GM21528 (cell line): ENCODE results near the gene RCOR3.
"Not testable (repeated sequence)": the region's sequence is repeated elsewhere in the genome, so short reads cannot be mapped to it uniquely, and the experiment has no call there.

Experiments used
- ATAC-seq: cut with Tn5 transposase; IDR thresholded peaks from one replicate; pipeline ENCODE4 v1.9.1; 2021; ENCODE audit warnings: mild to moderate bottlenecking, moderate library complexity; ENCODE audit not compliant: unreplicated experiment, low FRiP score

RCOR3 gene

DNA sequence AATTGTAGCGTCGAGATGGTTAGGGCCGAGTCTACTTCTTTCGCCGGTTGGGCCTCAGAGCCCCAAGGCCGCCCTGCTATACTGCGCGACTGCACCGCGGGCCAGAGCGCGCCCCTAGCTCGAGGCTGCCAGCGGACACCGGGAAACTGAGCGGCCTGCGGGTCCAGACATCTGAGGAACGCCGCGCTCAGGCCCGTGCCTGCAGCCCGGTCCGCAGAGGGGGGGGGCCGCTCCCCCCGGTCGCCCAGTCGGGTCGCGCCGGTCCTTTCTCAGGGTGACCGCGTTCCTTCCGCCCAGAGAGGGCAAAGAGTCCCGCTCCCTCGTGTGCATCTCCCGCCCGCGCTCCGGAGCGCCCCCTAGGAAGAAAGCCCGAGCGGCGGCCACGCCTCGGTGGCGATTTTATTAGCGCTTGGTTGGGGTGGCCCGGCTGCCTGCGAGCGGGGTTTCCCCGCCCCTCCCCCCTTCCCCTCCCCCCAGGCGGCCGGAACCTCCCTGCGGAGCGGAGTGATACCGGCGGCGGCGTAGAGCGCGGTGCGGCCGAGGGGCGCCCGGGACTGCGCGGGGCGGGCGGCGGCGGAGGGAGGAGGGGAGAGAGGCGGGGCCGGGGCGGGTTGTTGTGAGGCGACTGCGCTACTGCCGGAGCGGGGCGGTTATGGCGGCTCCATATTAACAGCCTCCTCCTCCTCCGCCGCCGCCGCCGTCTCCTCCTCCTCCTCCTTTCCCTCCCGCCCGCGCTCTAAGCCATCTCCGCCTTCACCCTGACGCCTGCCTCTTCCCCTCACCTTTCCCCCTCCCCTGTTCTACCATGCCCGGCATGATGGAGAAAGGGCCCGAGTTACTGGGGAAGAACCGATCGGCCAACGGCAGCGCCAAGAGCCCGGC lies at the start of gene RCOR3:
Gene RCOR3 (plus strand): TSS at position 611 of the 882 bp plus-strand sequence. CDS start 195 bp downstream, at position 806.
- ATAC-seq: peak; percentile 62

DNA sequence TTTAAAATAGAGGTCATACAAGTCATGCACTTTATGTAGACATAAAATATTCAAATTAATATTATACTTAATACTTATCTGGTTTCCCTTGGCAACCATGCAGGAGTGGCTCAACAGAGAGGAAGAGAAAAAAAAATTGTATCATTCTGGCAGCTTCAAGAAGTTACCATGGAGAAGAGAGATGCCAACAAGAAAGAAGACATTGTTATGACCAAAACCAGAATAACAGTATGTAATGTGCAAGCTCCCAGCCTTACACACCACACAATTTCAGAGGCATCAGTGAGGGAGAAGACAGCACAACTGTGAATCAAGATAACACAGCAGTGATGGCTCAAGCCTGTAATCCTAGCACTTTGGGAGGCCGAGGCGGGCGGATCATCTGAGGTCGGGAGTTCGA lies 49.1 kb upstream of the RCOR3 start:
- ATAC-seq: no peak

DNA sequence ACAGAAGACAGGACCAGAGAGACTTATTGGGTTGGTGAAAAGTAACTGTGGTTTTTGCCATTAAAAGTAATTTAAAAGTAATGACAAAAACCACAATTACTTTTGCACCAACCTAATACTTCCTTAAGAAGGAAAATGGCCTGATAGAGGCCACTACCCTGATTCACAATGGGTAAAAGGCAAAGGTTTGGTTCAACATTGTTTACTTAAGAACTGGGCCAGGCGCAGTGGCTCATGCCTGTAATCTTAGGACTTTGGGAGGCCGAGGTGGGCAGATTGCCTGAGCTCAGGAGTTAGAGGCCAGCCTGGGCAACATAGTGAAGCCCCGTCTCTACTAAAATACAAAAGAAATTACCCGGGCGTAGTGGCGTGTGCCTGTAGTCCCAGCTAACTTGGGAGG lies 48.2 kb upstream of the RCOR3 start:
- no peak for ATAC-seq

DNA sequence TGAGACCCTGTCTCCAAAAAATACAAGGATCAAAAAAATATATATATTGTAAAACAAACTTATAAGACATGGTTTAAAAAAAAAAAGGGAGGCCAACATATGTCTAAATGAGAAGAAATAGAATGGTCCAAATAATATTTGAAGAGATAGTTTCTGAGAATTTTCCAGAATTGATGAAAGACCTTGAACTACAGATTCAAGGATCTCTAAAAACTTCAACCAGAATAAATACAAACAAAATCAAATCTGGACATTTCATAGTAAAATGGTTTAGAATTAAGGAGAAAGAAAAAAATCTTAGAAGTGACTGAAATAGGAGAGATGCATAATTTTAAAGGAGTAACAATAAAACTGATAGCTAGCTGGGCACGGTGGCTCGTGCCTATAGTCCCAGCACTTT lies 45.5 kb upstream of the RCOR3 start:
- no peak for ATAC-seq

DNA sequence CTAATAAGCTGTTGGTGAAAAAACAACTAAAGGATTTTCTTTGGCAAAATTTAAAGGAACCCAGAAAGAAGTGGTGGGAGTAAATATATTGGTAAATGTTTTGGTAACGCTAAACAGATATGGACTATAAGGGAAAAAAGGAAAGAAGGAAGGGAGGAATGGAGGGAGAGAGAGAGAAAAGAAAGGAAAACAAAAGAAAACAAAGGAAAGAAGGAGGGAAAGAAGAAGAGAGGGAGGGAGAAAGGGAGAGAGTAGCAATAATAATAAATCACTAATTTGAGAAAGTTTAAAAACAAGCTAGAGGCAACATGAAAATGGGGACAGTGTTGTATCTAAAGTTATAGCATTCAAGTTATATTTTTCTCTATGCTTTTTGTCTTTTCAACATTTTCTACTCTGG lies 43.6 kb upstream of the RCOR3 start:
- no peak for ATAC-seq

DNA sequence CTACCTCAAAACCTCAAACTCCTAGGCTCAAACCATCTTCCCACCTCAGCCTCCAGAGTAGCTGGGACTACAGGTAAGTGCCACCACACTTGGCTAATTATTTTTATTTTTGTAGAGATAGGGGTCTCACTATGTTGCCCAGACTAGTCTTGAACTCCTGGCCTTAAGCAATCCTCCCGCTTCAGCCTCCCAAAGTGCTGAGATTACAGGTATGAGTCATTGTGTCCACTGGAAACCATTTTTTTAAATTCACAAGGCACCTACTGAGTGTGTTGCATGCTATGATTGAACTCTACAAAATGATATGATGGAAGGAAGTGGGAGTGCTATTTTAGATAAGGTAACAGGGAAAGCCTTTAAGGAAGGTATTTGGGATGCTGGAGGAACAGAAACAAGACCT lies 41.8 kb upstream of the RCOR3 start:
- ATAC-seq: no peak

DNA sequence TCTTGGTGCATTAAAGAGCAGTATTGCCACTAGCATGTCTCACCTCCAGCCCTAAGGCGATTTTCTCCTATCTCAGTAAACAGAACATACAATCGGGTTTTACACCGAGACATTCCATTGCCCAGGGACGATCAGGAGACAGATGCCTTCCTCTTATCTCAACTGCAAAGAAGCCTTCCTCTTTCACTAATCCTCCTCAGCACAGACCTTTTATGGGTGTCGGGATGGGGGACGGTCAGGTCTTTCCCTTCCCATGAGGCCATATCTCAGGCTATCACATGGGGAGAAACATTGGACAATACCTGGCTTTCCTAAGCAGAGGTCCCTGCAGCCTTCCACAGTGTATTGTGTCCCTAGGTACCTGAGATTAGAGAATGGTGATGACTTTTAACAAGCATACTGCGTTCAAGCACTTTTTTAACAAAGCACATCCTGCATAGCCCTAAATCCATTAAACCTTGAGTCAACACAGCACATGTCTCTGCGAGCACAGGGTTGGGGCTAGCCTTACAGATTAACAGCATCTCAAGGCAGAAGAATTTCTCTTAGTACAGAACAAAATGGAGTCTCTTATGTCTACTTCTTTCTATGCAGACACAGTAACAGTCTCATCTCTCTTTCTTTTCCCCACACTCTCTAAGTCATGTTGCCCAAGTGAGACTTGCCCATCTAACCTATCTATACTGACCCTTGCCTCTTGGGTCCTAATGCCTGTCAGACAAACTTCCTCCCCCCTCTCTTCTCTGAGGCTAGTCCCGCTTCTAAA lies 36.5 kb upstream of the RCOR3 start:
- not testable (repeated sequence) for ATAC-seq

DNA sequence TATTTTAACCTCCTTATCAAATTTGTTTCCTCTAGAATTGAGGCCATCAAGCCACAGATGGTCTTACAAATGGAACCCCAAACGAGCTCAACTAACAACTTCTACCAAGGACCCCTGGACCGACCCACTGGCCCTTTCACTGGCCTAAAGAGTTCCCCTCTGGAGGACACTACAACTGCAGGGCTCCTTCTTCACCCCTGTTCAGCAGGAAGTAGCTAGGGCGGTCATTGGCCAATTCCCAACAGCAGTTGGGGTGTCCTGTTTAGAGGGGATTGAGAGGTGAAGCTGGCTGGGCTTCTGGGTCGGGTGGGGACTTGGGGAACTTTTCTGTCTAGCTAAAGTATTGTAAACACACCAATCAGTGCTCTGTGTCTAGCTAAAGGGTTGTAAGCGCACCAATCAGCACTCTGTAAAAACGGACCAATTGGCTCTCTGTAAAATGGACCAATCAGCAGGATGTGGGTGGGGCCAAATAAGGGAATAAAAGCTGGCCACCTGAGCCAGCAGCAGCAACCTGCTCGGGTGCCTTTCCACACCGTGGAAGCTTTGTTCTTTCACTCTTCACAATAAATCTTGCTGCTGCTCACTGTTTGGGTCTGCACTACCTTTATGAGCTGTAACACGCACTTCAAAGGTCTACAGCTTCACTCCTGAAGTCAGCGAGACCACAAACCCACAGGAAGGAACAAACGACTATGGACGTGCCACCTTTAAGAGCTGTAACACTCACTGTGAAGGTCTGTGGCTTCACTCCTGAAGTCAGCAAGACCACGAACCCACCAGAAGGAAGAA lies 30.4 kb upstream of the RCOR3 start:
- ATAC-seq: not testable (repeated sequence)

DNA sequence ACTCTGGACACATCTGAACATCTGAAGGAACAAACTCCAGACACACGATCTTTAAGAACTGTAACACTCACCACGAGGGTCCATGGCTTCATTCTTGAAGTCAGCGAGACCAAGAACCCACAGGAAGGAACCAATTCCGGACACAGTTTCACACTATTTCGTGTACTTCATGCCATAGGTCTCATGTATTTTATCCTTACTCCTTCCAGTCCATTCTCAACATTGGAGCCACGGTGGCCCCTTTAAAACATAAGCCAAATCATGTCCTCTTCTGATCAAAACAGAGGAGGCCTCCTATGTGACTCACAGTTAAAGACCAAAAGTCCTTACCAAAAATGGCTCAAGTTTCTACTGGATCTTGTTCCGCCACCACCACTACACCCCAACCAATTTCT lies 29.8 kb upstream of the RCOR3 start:
- ATAC-seq: no peak

DNA sequence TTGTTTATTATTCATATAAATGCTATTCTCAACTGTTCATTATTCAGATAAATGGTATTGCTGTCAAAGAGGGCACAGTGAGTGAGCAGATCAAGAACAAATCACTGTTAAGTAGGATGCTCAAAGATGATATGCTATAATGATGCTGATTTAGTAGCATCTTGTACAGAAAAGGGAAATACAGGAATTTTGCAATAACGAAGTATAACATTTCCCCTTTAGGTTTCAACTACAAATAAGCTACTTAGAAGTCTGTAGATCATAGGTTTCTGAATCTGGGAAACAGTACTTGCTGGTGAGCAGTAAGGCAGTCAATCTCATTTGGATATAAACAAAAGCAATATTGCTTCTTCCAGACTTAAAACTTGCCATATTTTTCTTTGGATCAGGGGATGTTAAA lies 27.3 kb upstream of the RCOR3 start:
- no peak for ATAC-seq

DNA sequence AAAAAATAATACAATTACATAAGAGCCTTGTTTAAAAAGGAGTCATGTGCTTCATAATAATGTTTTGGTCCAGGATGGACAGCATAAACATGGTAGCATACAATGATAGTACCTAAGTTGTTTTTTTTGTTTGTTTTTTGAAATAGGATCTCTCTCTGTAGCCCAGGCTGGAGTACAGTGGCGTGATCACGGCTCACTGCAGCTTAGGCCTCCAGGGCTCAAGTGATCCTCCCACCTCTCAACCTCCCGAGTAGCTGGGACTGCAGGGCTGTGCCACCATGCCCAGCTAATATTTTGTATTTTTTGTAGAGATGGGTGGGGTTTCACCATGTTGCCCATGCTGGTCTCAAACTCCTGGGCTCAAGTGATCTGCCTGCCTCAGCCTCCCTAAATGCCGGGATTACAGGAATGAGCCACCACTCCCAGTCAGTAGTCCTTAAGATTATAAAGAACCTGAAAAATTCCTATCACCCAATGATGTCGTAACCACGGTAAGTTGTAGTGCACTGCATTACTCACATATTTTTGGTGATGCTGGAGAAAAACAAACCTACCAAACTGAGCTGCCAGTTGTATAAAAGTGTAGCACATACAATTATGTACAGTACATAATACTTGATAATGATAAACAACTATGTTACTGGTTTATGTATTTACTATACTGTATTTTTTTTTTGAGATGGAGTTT lies 22.4 kb upstream of the RCOR3 start:
- no peak for ATAC-seq

DNA sequence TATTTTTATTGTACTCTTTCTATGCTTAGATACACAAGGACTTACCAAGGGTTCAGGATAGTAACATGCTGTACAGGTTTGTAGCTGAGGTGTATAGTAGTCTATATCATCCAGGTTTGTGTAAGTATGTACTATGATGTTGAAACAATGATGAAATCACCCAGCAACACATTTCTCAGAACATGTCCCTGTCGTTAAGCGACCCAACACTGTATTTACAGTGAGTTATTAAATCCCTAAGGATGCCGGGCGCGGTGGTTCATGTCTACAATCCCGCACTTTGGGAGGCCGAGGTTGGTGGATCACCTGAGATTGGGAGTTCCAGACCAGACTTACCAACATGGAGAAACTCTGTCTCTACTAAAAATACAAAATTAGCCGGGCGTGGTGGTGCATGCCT lies 21.6 kb upstream of the RCOR3 start:
- ATAC-seq: no peak

DNA sequence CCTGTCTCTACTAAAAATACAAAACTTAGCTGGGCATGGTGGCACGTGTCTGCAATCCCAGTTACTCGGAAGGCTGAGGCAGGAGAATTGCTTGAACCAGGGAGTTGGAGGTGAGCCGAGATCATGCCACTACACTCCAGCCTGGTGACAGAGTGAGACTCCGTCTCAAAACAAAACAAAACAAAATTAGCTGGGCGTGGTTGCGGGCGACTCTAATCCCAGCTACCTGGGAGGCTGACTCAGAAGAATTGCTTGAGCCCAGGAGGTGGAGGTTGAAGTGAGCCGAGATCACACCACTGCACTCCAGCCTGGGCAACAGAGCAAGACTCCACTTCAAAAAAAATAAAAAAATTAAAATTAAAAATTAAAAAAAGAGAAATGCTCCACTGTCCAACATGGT lies 18.6 kb upstream of the RCOR3 start:
- not testable (repeated sequence) for ATAC-seq

DNA sequence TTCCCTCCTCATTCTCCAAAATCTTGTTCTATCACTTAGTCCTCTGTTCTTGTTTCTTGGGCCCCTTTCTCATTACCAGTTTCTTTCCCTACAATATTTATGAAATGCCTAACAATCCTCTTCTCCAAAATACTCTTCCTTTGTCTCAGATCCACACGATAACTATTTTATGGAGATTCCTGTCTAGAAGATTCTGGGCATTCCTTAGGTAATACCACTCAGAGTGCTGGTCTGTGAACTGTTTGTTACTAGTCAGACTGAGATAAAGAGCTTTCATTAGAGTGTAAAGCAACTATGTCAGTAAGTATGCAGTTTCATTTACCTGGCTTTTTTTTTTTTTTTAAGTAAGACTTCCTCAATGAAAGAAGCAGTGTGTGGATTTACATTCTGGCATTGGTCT lies 18.1 kb upstream of the RCOR3 start:
- ATAC-seq: no peak

DNA sequence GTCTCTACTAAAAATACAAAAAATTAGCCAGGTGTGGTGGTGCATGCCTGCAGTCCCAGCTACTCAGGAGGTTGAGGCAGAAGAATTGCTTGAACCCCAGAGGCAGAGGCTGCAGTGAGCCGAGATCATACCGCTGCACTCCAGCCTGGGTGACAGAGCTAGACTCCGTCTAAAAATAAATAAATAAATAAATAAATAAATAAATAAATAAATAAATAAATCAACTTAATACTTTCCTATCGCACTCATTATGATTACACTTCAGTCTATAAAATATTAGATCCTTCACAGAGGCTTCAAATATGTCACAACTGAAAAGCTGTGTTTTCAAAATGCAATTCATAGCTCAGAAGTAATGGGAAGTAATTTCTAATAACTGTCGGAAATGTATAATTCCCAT lies 15.5 kb upstream of the RCOR3 start:
- not testable (repeated sequence) for ATAC-seq

DNA sequence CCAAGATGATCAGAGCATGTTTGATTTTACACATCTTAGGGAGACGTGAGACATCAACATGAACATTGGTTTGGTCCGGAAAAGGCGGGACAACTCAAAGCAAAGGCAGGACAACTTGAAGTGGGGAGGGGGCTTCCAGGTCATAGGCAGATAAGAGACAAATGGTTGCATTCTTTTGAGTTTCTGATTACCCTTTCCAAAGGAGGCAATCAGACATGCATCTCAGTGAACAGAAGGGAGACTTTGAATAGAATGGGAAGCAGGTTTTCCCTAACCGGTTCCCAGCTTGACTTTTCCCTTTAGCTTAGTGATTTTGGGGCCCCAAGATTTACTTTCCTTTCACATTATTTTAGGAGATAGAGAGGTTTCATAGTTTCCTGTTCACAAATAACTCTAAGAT lies 12.6 kb upstream of the RCOR3 start:
- ATAC-seq: not testable (repeated sequence)

DNA sequence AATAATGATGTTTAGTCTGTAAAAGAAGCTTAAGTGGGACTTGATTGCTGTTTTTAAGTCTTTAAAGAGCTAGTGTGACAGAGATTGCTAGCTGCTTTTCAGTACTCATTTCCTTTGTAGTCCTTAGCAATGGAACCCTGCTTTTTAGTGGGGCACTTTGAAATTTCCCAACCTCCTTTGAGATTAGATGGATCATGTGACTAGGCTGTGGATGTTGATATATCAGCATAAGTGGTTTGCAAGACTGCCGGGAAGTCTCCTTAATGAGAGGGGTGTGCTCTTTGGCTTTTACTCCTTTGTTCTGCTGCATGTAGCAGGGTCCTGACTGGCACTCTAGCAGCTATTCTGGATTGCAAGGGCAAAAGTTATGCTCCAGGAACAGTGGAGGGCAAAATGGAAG lies 11.2 kb upstream of the RCOR3 start:
- ATAC-seq: no peak

DNA sequence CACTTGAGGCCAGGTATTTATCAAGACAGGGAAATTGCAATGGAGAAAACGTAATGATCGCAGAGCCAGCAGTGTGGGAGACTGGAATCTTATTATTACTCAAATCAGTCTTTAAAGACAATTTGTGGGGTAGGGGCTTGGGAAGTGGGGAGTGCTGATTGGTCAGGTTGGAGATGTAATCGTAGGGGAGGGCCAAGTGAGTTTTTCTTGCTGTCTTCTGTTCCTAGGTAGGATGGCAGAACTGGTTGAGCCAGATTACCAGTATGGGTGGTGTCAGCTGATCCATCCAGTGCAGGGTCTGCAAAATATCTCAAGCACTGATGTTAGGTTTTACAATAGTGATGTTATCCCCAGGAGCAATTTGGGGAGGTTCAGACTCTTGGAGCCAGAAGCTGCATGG lies 9.6 kb upstream of the RCOR3 start:
- ATAC-seq: not testable (repeated sequence)

DNA sequence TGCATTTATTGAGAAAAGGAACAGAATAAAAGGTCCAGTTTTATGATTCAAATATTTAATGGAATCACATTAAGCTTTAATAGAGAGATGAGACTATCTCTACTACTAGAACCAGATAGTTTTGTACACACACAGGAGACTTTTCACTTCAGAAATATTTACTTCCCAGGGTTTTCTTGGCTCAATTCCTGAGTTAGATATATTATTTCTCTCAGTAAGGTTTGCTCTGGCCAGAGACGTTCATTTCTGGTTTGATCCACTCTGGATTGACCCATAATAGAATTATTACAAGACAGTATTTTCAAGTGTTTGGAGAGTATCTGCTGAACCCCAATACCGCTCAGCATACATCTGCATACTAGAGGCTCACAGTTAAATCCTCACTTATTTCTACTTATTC lies 1.3 kb upstream of the RCOR3 start:
- ATAC-seq: no peak

DNA sequence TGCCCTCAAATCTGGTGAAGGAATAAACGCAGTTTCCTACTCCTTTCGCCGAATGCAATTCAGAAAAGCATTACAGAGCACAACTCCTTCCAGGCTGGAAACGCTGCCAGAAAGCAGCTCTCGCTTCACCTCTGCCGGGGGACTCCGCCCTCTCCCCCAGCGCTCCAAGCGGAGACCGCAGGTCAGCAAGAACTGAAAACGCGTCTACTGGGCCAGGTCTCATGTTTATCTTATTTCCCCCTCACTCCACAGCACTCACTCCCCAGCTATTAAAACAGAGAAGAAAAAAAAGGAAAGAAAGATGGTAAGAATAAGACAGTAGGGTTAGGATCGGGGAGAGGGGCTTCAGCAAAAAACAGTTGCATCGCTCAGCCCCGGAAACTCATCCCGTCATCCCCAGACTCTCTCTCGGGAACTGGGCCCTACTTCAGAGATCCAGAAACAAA lies 833 bp upstream of the RCOR3 start:
- ATAC-seq: peak; percentile 36
